CD4-positive, alpha-beta T cell (primary cell): Measurements from ENCODE around the gene CREB3L1. TPM values are rescaled to one million over a fixed set of nuclear protein-coding genes. Genes with fewer than 3 reads are reported as not detected.

Source experiments
- ATAC-seq: fragments of 200-7000 bp; cut with Tn5 transposase; one replicate; pipeline ENCODE4 v1.10.0; 2022; ENCODE audit warnings: mild to moderate bottlenecking; ENCODE audit not compliant: poor library complexity
- CTCF ChIA-PET: fragments of 350-600 bp; sonication (Branson Sonifier 250); formaldehyde crosslinking; loops from one replicate; lab custom pipeline; 2021; ENCODE audit warnings: antibody characterized with exemption, inconsistent platforms; lab: Charles Lee
- POLR2A ChIA-PET: fragments of 350-600 bp; sonication (Branson Sonifier 250); formaldehyde crosslinking; loops from one replicate; lab custom pipeline; 2021; ENCODE audit warnings: antibody characterized with exemption, inconsistent platforms; lab: Charles Lee
- DNase-seq, 14 experiments: peaks; one replicate each; pipeline ENCODE4 v3.0.0-alpha.2; 2013 to 2020; ENCODE audit warnings: mixed read lengths in 2 of 14
- H3K27ac ChIP-seq, 2 donors: one replicate each; pipeline versions ENCODE4 v1.5.1 to v1.7.0; 2013; ENCODE audit warnings: low read length in 2 of 2, low read depth in 1 of 2, mild to moderate bottlenecking in 1 of 2
- H3K27me3 ChIP-seq, 2 experiments: 1 replicate in 1 of 2; 2 replicates in 1 of 2; pipeline versions ENCODE4 v1.6.1 to v1.7.0; 2013; ENCODE audit warnings: low read length in 2 of 2, control low read depth in 1 of 2, mild to moderate bottlenecking in 1 of 2, moderate library complexity in 1 of 2; ENCODE audit not compliant: insufficient read depth in 2 of 2, control insufficient read depth in 1 of 2
- H3K36me3 ChIP-seq: one replicate; pipeline ENCODE4 v1.6.1; 2013; ENCODE audit warnings: low read length, control low read depth; ENCODE audit not compliant: insufficient read depth
- H3K4me1 ChIP-seq: one replicate; pipeline ENCODE4 v1.6.1; 2013; ENCODE audit warnings: low read length, control low read depth; ENCODE audit not compliant: insufficient read depth
- H3K4me3 ChIP-seq: one replicate; pipeline ENCODE4 v1.5.1; 2013; ENCODE audit warnings: mild to moderate bottlenecking, low read length, moderate library complexity
- H3K9me3 ChIP-seq, 2 experiments: 1 replicate in 1 of 2; 2 replicates in 1 of 2; pipeline versions ENCODE4 v1.6.1 to v1.7.0; 2013; ENCODE audit warnings: low read length in 2 of 2, mild to moderate bottlenecking in 2 of 2, control low read depth in 1 of 2, moderate library complexity in 1 of 2; ENCODE audit not compliant: control insufficient read depth in 1 of 2, insufficient read depth in 1 of 2
- H3K27ac Mint-ChIP-seq: one replicate; pipeline ENCODE4 v1.8.0; 2020; ENCODE audit warnings: mixed read lengths
- H3K27me3 Mint-ChIP-seq: one replicate; pipeline ENCODE4 v1.8.0; 2021; ENCODE audit warnings: mixed read lengths
- H3K36me3 Mint-ChIP-seq: one replicate; pipeline ENCODE4 v1.8.0; 2021; ENCODE audit warnings: low read depth, mixed read lengths
- H3K4me1 Mint-ChIP-seq: one replicate; pipeline ENCODE4 v1.8.0; 2021; ENCODE audit warnings: low read depth, mixed read lengths
- H3K4me3 Mint-ChIP-seq: one replicate; pipeline ENCODE4 v1.8.0; 2020; ENCODE audit warnings: mild to moderate bottlenecking, mixed read lengths
- H3K9me3 Mint-ChIP-seq: one replicate; pipeline ENCODE4 v1.8.0; 2020; ENCODE audit warnings: mixed read lengths
- CTCF ChIP-seq: fragments of 200-600 bp; IDR thresholded peaks from one replicate; pipeline ENCODE4 v1.8.0; 2022; ENCODE audit warnings: antibody characterized with exemption, mild to moderate bottlenecking
- intact Hi-C, 2 experiments: fragments of 100-400 bp; cut with DNase I in 1 of 2; cut with micrococcal nuclease in 1 of 2; formaldehyde crosslinking; loops; one replicate each; pipeline versions ENCODE4 v1.15.1 to v1.9.0; 2023 to 2025; cut with DNase I, micrococcal nuclease
- total RNA-seq, 174 experiments: library from RNA in 2 of 174; stranded (reverse) in 2 of 174; gene quantifications; one replicate each; pipeline ENCODE4 v1.2.3 and lab custom pipeline; 2021 to 2026

Gene CREB3L1
- total RNA-seq, 2 experiments from 2014 or later, result not detected

- no peak for TF ChIP-seq CTCF
- Mint-ChIP-seq H3K9me3 (no peaks in the 10 kb centered on the region), H3K27me3 (no peaks in the 10 kb centered on the region), H3K36me3 (no peaks in the 10 kb centered on the region), H3K4me3 (peak overlapping the region; percentile 31), H3K27ac (peak overlapping the region; percentile 58), H3K4me1 (peaks cover 33% of the 10 kb centered on the region)
- Histone ChIP-seq H3K4me3 (no peak overlapping the region), H3K27me3 (no peaks in the 10 kb centered on the region), H3K4me1 (peaks cover 31% of the 10 kb centered on the region), H3K36me3 (no peaks in the 10 kb centered on the region), H3K9me3 (no peaks in the 10 kb centered on the region), H3K27ac (no peak overlapping the region)
- CTCF ChIA-PET, result interaction anchor here (1.0 to 1.7 kb wide), 2 partner anchors 10 to 12 kb away, joined by 3 to 6 read pairs; no protein-coding TSS in a partner anchor
- POLR2A ChIA-PET, result interaction anchor here (0.6 to 3.0 kb wide), 7 partner anchors 10 to 123 kb away, joined by 3 to 16 read pairs (median 3); no protein-coding TSS in a partner anchor
- intact Hi-C loops, result loop anchor here in 1 of 2 experiments (5.0 kb wide), 1 partner anchor 48 kb away; no protein-coding TSS in a partner anchor
- no peak for ATAC-seq
- no peak for DNase-seq
These were observed 41.6 kb downstream of the CREB3L1 start for GRCh38 chr11:46319074-46319453.

- Histone ChIP-seq H3K9me3 (no peaks in the 10 kb centered on the region), H3K27ac (no peak overlapping the region), H3K27me3 (no peaks in the 10 kb centered on the region), H3K36me3 (no peaks in the 10 kb centered on the region), H3K4me1 (peaks cover 24% of the 10 kb centered on the region), H3K4me3 (no peak overlapping the region)
- no peak for ATAC-seq
- Mint-ChIP-seq H3K4me1 (peaks cover 31% of the 10 kb centered on the region), H3K4me3 (no peak overlapping the region), H3K36me3 (no peaks in the 10 kb centered on the region), H3K9me3 (no peaks in the 10 kb centered on the region), H3K27me3 (no peaks in the 10 kb centered on the region), H3K27ac (no peak overlapping the region)
- CTCF ChIA-PET, result no interaction called here
- intact Hi-C loops, result no loop called here
- POLR2A ChIA-PET, result no interaction called here
- no peak for DNase-seq
- no peak for TF ChIP-seq CTCF
These were observed 44.3 kb downstream of the CREB3L1 start for GRCh38 chr11:46321757-46322156.

- ChIA-PET POLR2A (no interaction called here), CTCF (interaction anchor here (0.8 kb wide), 1 partner anchor 10 kb away, joined by 5 read pairs; no protein-coding TSS in a partner anchor)
- H3K9me3 Mint-ChIP-seq, result no peaks in the 10 kb centered on the region
- no peak overlapping the region for H3K4me3 Mint-ChIP-seq
- no peak for DNase-seq
- H3K4me3 ChIP-seq, result no peak overlapping the region
- intact Hi-C loops, result no loop called here
- H3K27ac ChIP-seq, result no peak overlapping the region
- H3K36me3 ChIP-seq, result no peaks in the 10 kb centered on the region
- no peaks in the 10 kb centered on the region for H3K27me3 Mint-ChIP-seq
- H3K27ac Mint-ChIP-seq, result no peak overlapping the region
- peaks cover 19% of the 10 kb centered on the region for H3K4me1 ChIP-seq
- no peak for ATAC-seq
- H3K27me3 ChIP-seq, result no peaks in the 10 kb centered on the region
- H3K4me1 Mint-ChIP-seq, result peaks cover 37% of the 10 kb centered on the region
- H3K36me3 Mint-ChIP-seq, result no peaks in the 10 kb centered on the region
- H3K9me3 ChIP-seq, result no peaks in the 10 kb centered on the region
- TF ChIP-seq CTCF, result no peak
These were observed 45.3 kb downstream of the CREB3L1 start for GRCh38 chr11:46322759-46323158.
